HG03139 (cell line): ENCODE results near the gene FAM32A.

Experiments
- ATAC-seq: cut with Tn5 transposase; IDR thresholded peaks from one replicate; pipeline ENCODE4 v1.9.1; 2021; ENCODE audit not compliant: unreplicated experiment

FAM32A gene

GRCh38 chr19:16201011-16201391 is 15.8 kb downstream of the FAM32A start:
- no peak for ATAC-seq

DNA sequence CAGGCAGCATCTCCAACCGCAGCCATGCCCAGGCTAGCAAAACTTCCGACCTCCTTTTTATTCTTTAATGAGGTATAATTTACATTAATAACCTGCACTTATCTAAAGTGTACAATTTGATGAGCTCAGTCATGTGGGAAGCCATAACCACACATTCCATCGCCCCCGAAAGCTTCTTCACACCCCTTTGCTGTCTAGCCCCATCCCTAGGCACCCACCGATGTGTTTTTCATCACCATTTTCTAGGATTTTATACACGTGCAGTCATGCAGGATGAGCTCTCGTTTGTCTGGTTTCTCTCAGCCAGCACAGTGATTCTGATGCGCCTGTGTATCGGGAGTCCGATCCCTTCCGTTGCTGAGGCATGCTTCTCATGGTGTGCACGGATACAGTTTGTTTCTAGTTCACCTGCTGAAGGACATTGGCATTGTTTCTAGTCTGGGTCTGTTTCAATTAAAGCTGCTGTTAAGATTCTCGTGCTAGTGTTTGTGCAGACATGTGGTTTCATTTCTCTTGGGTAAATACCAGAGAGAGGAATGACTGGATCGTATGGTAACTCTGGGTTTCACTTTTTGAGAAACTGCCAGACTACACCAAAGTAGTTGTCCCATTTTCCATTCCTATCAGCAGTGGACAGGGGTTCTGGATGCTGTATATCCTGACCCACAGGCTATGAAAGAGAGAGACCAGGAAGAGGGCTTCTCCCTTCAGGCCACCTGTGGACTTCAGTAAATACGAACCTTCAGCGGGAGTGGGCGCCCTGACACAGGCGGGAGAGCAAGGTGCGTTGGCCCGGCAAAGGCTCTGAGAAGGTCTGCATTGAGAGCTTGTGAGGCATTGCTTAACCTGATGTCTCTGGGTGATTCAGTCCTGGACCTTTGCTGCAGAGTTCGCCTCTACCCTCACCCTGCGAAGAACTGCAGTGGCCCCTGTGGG is 17.4 kb downstream of the FAM32A start:
- ATAC-seq = no peak

DNA sequence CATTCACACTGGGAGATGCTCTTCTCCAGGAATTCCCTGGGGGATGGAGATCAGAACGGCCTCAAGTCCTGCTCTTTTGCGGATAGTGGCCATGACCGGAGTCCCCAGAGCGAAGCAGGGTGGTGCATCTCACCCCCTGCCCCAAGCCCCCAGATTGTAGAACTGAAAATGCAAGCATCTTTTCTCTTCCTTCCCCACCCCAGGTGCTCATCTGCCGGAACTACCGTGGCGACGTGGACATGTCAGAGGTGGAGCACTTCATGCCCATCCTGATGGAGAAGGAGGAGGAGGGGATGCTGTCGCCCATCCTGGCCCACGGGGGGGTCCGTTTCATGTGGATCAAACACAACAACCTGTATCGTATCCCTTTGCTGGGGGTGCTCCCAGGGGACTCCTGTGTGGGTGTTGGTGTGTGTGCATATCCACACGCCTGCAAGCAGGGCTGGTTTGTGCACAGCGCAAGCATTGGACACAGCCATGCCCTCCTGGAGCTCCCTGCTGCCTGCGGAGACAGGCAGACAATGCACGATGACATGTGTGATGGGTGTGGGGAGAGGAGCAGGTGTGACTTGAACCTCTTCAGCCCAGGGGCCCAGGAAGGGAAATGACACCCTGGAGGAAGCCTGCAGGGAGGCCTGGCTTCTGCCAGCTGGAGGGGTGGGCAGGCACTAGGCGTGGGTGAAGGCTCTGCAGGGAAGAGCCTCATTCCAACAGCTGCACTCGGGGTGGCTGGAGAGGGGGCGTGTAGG is 18.2 kb downstream of the FAM32A start:
- no peak for ATAC-seq

DNA sequence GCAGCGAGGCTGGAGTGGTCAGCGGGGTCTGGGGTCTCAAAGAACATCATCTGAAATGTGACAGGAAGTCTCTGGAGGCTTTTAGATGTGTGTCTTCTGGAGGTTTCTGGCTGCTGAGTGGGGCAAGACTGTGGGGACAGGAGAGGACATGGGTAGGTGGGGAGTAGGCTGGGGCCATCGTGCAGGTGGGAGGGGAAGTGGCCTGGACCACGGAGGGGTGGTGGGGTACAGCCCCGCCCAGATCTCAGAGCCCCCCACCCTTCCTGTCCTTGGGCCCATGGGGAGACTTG is 18.7 kb downstream of the FAM32A start:
- no peak for ATAC-seq

- ATAC-seq = no peak
Observed at GRCh38 chr19:16205205-16206045, 20.2 kb downstream of the FAM32A start.

GRCh38 chr19:16206046-16206605 is 20.9 kb downstream of the FAM32A start:
- ATAC-seq = no peak

- ATAC-seq = no peak
Observed at GRCh38 chr19:16206637-16207036, 21.4 kb downstream of the FAM32A start.

- ATAC-seq = no peak
Observed at GRCh38 chr19:16207063-16207462, 21.9 kb downstream of the FAM32A start.

GRCh38 chr19:16207490-16208025 is 22.3 kb downstream of the FAM32A start:
- ATAC-seq = no peak

DNA sequence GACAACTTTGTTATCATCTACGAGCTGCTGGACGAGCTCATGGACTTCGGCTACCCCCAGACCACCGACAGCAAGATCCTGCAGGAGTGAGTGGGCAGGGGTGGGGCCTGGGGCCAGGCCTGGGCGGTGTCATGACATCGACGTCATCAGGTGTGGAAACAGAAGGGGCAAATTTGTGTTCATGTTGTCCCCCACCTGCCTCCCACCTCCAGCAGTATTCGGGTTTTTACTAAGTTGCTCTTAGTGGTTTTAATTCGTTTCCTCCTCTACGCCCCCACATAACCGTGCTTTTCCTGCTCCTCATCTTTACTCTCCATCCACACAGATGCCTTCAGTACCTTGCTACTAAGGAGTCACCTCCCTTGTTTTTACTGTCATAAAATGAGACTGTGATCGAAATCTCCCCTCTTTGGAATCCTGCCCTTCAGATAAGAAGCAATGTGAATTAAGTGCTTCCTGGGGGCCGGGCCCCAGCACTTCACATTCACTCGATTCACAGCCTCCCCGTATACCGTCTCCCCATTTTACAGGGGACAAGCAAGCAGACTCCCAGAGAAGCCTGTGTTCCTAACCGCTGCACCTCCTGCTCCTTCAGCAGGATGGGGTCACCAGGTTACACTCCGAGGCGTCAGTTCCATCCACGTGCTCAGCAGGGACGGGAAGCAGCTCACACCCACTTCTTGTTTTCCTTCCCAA is 23.0 kb downstream of the FAM32A start:
- no peak for ATAC-seq

DNA sequence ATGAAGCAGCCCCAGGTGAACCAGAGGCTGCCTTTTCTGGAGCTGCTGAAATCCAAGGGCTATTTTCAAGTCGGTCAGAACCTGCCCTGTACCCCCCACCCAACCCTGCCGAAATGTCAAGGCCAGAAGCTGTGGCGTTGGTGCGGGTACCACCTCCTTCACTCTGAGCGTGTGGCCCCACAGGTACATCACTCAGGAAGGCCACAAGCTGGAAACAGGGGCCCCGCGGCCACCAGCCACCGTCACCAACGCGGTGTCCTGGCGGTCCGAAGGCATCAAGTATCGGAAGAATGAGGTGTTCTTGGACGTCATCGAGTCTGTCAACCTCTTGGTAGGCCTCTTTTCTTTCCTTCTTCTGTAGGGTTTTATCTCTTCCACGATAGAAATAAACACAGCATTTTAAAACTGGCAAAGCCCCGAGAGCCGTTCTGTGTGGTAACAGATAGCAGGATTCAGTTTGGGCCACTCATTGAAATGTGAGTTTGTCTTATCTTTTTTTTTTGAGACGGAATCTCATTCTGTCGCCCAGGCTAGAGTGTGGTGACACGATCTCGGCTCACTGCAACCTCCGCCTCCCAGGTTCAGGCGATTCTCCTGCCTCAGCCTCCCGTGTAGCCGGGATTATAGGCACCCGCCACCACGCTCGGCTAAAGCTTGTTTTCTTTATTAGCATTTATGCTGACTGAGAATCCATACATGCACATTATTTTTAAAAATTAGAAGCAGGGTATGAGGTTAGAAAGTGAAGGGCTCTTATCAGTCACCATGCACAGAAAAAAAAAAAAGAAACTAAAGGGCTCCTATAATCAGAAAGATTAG is 23.8 kb downstream of the FAM32A start:
- no peak for ATAC-seq

- ATAC-seq = no peak
Observed at GRCh38 chr19:16210168-16210567, 25.0 kb downstream of the FAM32A start.

- ATAC-seq = no peak
Observed at GRCh38 chr19:16213076-16213475, 27.9 kb downstream of the FAM32A start.

DNA sequence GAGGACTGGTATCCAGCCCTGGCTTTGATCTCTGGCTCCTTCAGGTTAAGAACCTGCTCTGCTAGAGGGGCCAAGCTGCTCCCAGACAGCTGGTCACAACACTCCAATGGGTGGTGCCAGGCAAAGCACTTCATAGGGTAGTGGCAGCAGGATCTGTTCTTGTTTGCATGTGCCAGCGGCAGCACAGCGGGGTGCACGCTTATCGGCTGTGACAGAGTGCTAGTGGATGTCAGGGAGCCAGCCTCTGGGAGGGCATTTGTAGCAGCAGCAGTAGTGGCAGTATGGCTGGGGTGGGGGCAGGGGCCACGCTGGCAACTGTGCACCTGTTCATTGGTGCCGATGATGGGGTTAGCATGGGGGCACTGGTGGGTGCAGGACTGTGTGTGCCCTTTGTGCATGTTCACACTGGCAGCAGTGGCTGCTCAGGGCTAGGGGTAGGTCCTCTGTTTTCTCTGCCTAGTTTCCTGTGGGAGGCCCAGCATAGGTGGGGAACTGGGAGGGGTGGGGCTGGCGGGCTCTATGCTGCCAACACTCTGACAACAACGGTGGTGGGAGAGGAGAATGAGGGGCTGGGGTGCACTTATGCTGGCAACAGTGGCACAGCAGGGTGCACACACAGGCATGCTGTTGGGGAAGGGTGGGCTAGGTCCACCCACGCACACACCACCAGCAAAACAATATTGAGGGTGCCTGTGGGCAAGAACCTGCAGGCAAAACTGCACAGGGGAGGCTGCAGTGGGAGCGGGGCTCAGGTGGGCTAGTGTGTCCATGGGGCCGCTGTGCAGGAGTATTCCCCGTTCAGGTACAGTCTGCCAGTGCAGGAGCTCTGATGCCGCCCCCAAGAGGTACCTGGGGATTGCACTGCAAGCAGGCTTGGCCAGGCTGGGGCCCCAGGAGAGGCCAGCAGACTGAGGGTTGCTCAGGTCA is 31.8 kb downstream of the FAM32A start:
- ATAC-seq = no peak

- ATAC-seq = no peak
Observed at GRCh38 chr19:16217716-16218451, 32.7 kb downstream of the FAM32A start.

GRCh38 chr19:16218851-16219250 is 33.6 kb downstream of the FAM32A start:
- no peak for ATAC-seq

- ATAC-seq = no peak
Observed at GRCh38 chr19:16222806-16223205, 37.6 kb downstream of the FAM32A start.

- no peak for ATAC-seq
Observed at GRCh38 chr19:16223746-16224145, 38.5 kb downstream of the FAM32A start.
